HepG2 (cell line): ENCODE data around the gene USP30. TPM values are rescaled to one million over a fixed set of nuclear protein-coding genes. Genes with fewer than 3 reads are reported as not detected.

Experiments
- EP300 ChIP-seq, 3 experiments: sonication (generic) in 1 of 3; formaldehyde crosslinking in 1 of 3; IDR thresholded peaks; 2 replicates each; pipeline versions ENCODE4 v1.5.1 to v1.6.1; 2011 to 2020; ENCODE audit warnings: low read depth in 2 of 3, low read length in 2 of 3, borderline replicate concordance in 1 of 3, improper control_type of control experiment in 1 of 3, mild to moderate bottlenecking in 1 of 3, missing genetic modification reagents in 1 of 3, moderate library complexity in 1 of 3
- FOXA3 ChIP-seq: IDR thresholded peaks from 2 replicates; pipeline ENCODE4 v1.6.1; 2016; ENCODE audit warnings: missing genetic modification reagents, missing compliant biosample characterization
- FOXC1 ChIP-seq: sonication (generic); formaldehyde crosslinking; IDR thresholded peaks from 2 replicates; pipeline ENCODE4 v1.8.0; 2022; ENCODE audit warnings: mild to moderate bottlenecking, missing genetic modification reagents, borderline replicate concordance
- FOXK1 ChIP-seq: sonication (generic); formaldehyde crosslinking; IDR thresholded peaks from 2 replicates; pipeline ENCODE4 v1.4.0; 2020; ENCODE audit warnings: low read depth, missing genetic modification reagents, borderline replicate concordance
- MED1 ChIP-seq: sonication (generic); formaldehyde crosslinking; IDR thresholded peaks from 2 replicates; pipeline ENCODE4 v1.4.0; 2020; ENCODE audit warnings: missing genetic modification reagents
- MIXL1 ChIP-seq: IDR thresholded peaks from 2 replicates; pipeline ENCODE4 v1.6.1; 2016
- MXI1 ChIP-seq: IDR thresholded peaks from 3 replicates; pipeline ENCODE4 v1.6.1; 2012; ENCODE audit warnings: low read depth, low read length, inconsistent platforms, borderline replicate concordance
- MYC ChIP-seq: sonication (generic); formaldehyde crosslinking; IDR thresholded peaks from 2 replicates; pipeline ENCODE4 v1.9.0; 2021; ENCODE audit warnings: missing genetic modification reagents, borderline replicate concordance
- PATZ1 ChIP-seq: sonication (generic); formaldehyde crosslinking; IDR thresholded peaks from 2 replicates; pipeline ENCODE4 v1.4.0; 2020; ENCODE audit warnings: missing genetic modification reagents
- POLR2G ChIP-seq: fragments of 200-400 bp; formaldehyde crosslinking; IDR thresholded peaks from 2 replicates; pipeline ENCODE4 v1.6.1; 2018; ENCODE audit warnings: mild to moderate bottlenecking, low read depth, low read length, moderate library complexity
- RARA ChIP-seq: IDR thresholded peaks from 2 replicates; pipeline ENCODE4 v1.6.1; 2016; ENCODE audit warnings: missing genetic modification reagents, missing compliant biosample characterization
- SOX5 ChIP-seq: IDR thresholded peaks from 2 replicates; pipeline ENCODE4 v1.6.1; 2016; ENCODE audit warnings: borderline replicate concordance
- SPEN ChIP-seq: sonication (generic); formaldehyde crosslinking; IDR thresholded peaks from 2 replicates; pipeline ENCODE4 v1.5.1; 2020; ENCODE audit warnings: low read depth, mild to moderate bottlenecking, missing genetic modification reagents
- TBX2 ChIP-seq: sonication (generic); formaldehyde crosslinking; IDR thresholded peaks from 2 replicates; pipeline ENCODE4 v1.5.0; 2020; ENCODE audit warnings: missing genetic modification reagents, mild to moderate bottlenecking, borderline replicate concordance
- UBTF ChIP-seq: sonication (generic); formaldehyde crosslinking; IDR thresholded peaks from 2 replicates; pipeline ENCODE4 v1.4.0; 2020; ENCODE audit warnings: mild to moderate bottlenecking, missing genetic modification reagents
- ZNF362 ChIP-seq: sonication (generic); formaldehyde crosslinking; IDR thresholded peaks from 2 replicates; pipeline ENCODE4 v1.4.0; 2020; ENCODE audit warnings: missing genetic modification reagents, mild to moderate bottlenecking, borderline replicate concordance
- polyA plus RNA-seq, 8 experiments: library from polyadenylated mRNA; depleted of rRNA in 3 of 8; stranded (reverse) in 7 of 8; unstranded in 1 of 8; fragments of >200 nt; fragmentation: Illumina TruSeq in 4 of 8; extraction: Trizol in 4 of 8; gene quantifications; 2 replicates each; pipeline versions ENCODE4 v1.2.1 to v1.2.3, GENCODE V29; 2011 to 2016; ENCODE audit warnings: low read depth in 4 of 8, missing spikeins in 1 of 8, mixed read lengths in 1 of 8; ENCODE audit not compliant: insufficient read depth in 1 of 8
- total RNA-seq, 5 experiments: library from RNA; depleted of rRNA; stranded (reverse); fragments of >200 nt; fragmentation: Illumina TruSeq; extraction: Trizol; gene quantifications; 2 replicates each; pipeline ENCODE4 v1.2.3, GENCODE V29; 2016; ENCODE audit warnings: low read depth in 1 of 5
- TF ChIP-seq, protein P1 (sequence below): sonication (generic); formaldehyde crosslinking; IDR thresholded peaks from 2 replicates; pipeline ENCODE4 v1.5.1; 2020; ENCODE audit warnings: mild to moderate bottlenecking, missing genetic modification reagents, borderline replicate concordance

The USP30 gene
- total and polyA plus RNA-seq, 2 of the 13 experiments (the other 11 are each of a cell fraction or from before 2014, with no cell fraction given): 11.2 to 20.8 TPM

- 0 out of 2 replicates have a peak, but pooled peaks have one; percentile 50 for TF ChIP-seq SPEN (CRISPR knock-in tag)
- no peak for TF ChIP-seq ZNF362
- peak; percentile 47; the same call in 1 of the 2 replicates for TF ChIP-seq FOXA3 (CRISPR knock-in tag)
- TF ChIP-seq, protein P1, sequence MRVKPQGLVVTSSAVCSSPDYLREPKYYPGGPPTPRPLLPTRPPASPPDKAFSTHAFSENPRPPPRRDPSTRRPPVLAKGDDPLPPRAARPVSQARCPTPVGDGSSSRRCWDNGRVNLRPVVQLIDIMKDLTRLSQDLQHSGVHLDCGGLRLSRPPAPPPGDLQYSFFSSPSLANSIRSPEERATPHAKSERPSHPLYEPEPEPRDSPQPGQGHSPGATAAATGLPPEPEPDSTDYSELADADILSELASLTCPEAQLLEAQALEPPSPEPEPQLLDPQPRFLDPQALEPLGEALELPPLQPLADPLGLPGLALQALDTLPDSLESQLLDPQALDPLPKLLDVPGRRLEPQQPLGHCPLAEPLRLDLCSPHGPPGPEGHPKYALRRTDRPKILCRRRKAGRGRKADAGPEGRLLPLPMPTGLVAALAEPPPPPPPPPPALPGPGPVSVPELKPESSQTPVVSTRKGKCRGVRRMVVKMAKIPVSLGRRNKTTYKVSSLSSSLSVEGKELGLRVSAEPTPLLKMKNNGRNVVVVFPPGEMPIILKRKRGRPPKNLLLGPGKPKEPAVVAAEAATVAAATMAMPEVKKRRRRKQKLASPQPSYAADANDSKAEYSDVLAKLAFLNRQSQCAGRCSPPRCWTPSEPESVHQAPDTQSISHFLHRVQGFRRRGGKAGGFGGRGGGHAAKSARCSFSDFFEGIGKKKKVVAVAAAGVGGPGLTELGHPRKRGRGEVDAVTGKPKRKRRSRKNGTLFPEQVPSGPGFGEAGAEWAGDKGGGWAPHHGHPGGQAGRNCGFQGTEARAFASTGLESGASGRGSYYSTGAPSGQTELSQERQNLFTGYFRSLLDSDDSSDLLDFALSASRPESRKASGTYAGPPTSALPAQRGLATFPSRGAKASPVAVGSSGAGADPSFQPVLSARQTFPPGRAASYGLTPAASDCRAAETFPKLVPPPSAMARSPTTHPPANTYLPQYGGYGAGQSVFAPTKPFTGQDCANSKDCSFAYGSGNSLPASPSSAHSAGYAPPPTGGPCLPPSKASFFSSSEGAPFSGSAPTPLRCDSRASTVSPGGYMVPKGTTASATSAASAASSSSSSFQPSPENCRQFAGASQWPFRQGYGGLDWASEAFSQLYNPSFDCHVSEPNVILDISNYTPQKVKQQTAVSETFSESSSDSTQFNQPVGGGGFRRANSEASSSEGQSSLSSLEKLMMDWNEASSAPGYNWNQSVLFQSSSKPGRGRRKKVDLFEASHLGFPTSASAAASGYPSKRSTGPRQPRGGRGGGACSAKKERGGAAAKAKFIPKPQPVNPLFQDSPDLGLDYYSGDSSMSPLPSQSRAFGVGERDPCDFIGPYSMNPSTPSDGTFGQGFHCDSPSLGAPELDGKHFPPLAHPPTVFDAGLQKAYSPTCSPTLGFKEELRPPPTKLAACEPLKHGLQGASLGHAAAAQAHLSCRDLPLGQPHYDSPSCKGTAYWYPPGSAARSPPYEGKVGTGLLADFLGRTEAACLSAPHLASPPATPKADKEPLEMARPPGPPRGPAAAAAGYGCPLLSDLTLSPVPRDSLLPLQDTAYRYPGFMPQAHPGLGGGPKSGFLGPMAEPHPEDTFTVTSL: 0 out of 2 replicates have a peak, but pooled peaks have one; percentile 33
- peak; percentile 43; the same call in 1 of the 2 replicates for TF ChIP-seq UBTF (CRISPR knock-in tag)
- 0 out of 2 replicates have a peak, but pooled peaks have one; percentile 25 for TF ChIP-seq POLR2G
- peak; percentile 43 for TF ChIP-seq PATZ1 (CRISPR knock-in tag)
- peak; percentile 71 for TF ChIP-seq MED1
- TF ChIP-seq MYC (CRISPR knock-in tag): peak; percentile 21; the same call in 1 of the 2 replicates
- peak; percentile 38; the same call in 1 of the 2 replicates for TF ChIP-seq TBX2 (CRISPR knock-in tag)
- TF ChIP-seq SOX5: peak; percentile 69; the same call in 1 of the 2 replicates
- 0 out of 2 replicates have a peak, but pooled peaks have one; percentile 43 for TF ChIP-seq FOXC1 (CRISPR knock-in tag)
- TF ChIP-seq FOXK1 (CRISPR knock-in tag): peak; percentile 44; the same call in 1 of the 2 replicates
- no peak for TF ChIP-seq EP300 (IDR thresholded peaks at IDR 0.05; ENCODE audit: low read depth in 2 of 2, low read length in 2 of 2)
- TF ChIP-seq EP300 (CRISPR knock-in tag; IDR thresholded peaks at IDR 0.05; ENCODE audit: borderline replicate concordance): no peak
- peak; percentile 35; the same call in 1 of the 3 replicates for TF ChIP-seq MXI1
- peak; percentile 87 for TF ChIP-seq RARA (CRISPR knock-in tag)
- peak; percentile 41; the same call in 1 of the 2 replicates for TF ChIP-seq MIXL1 (CRISPR knock-in tag)
These were observed 34.9 kb downstream of the USP30 start (continued) for GRCh38 chr12:109087250-109087649.
